Endothelial cell of umbilical vein (primary cell): ENCODE measurements around the gene SPAG17. TPM values are rescaled to one million over a fixed set of nuclear protein-coding genes. Genes with fewer than 3 reads are reported as not detected.

Experiments used
- BruUV-seq: library from RNA; stranded (reverse); fragments of 400-500 nt; replicated peaks from 2 replicates; lab custom pipeline; 2021; lab: Mats Ljungman, UMichigan
- CTCF ChIA-PET: fragments of 300-600, 350-600 bp; sonication (Branson Sonifier 250); formaldehyde crosslinking; loops from one replicate; lab custom pipeline; 2021; ENCODE audit warnings: antibody characterized with exemption, inconsistent platforms; lab: Charles Lee
- POLR2A ChIA-PET: fragments of 300-600, 350-600 bp; sonication (Branson Sonifier 250); formaldehyde crosslinking; loops from one replicate; lab custom pipeline; 2021; ENCODE audit warnings: antibody characterized with exemption, inconsistent platforms; lab: Charles Lee
- DNase-seq: peaks from one replicate; pipeline ENCODE4 v3.0.0-alpha.2; 2011; ENCODE audit warnings: low read depth, low spot score
- FAIRE-seq: peaks from 2 replicates; lab custom pipeline; 2011; peaks lifted over from hg19 to GRCh38; lab: Jason Lieb, UNC
- H2AFZ ChIP-seq: 2 replicates; pipeline ENCODE4 v1.6.0; 2012; ENCODE audit warnings: low read depth, low read length, control low read depth, inconsistent platforms
- H3K27ac ChIP-seq: 2 replicates; pipeline ENCODE4 v1.5.1; 2011; ENCODE audit warnings: low read depth, mild to moderate bottlenecking, control low read depth, low read length, moderate library complexity; ENCODE audit not compliant: insufficient read depth
- H3K27me3 ChIP-seq, 2 experiments: 2 replicates each; pipeline versions ENCODE4 v1.6.0 to v1.6.1; 2011; ENCODE audit warnings: low read length in 2 of 2, mixed read lengths in 1 of 2; ENCODE audit not compliant: control insufficient read depth in 2 of 2, insufficient read depth in 2 of 2
- H3K36me3 ChIP-seq, 2 experiments: 2 replicates in 1 of 2; 3 replicates in 1 of 2; pipeline ENCODE4 v1.5.1; 2011; ENCODE audit warnings: low read length in 2 of 2, mild to moderate bottlenecking in 1 of 2, moderate library complexity in 1 of 2; ENCODE audit not compliant: control insufficient read depth in 2 of 2, insufficient read depth in 2 of 2; ENCODE audit errors: extremely low read depth in 1 of 2
- H3K4me1 ChIP-seq: 3 replicates; pipeline ENCODE4 v1.5.1; 2011; ENCODE audit warnings: mild to moderate bottlenecking, low read length; ENCODE audit not compliant: control insufficient read depth, insufficient read depth; ENCODE audit errors: extremely low read depth
- H3K4me2 ChIP-seq: 2 replicates; pipeline ENCODE4 v1.6.1; 2011; ENCODE audit warnings: low read length, control low read depth, mixed read lengths; ENCODE audit not compliant: insufficient read depth
- H3K4me3 ChIP-seq, 3 experiments: fragments of 200-600 bp in 1 of 3; sonication (generic), shearing (Covaris generic) in 1 of 3; replicated peaks in 1 of 3; 2 replicates each; pipeline ENCODE4 v1.5.1; 2011 to 2016; ENCODE audit warnings: control low read depth in 3 of 3, low read length in 3 of 3, mild to moderate bottlenecking in 2 of 3, inconsistent platforms in 1 of 3, low read depth in 1 of 3, moderate library complexity in 1 of 3; ENCODE audit not compliant: insufficient read depth in 1 of 3
- H3K79me2 ChIP-seq: 2 replicates; pipeline ENCODE4 v1.6.0; 2012; ENCODE audit warnings: low read length, inconsistent platforms; ENCODE audit not compliant: control insufficient read depth, insufficient read depth
- H3K9ac ChIP-seq: replicated peaks from 2 replicates; pipeline ENCODE3; 2011; ENCODE audit warnings: low read length, control low read depth; ENCODE audit not compliant: insufficient read depth; ENCODE audit errors: extremely low read depth
- H3K9me1 ChIP-seq: replicated peaks from 3 replicates; pipeline ENCODE4 v1.6.0; 2011; ENCODE audit warnings: mild to moderate bottlenecking, low read length; ENCODE audit not compliant: control insufficient read depth, insufficient read depth; ENCODE audit errors: extremely low read depth
- H3K9me3 ChIP-seq: replicated peaks from 2 replicates; pipeline ENCODE4 v1.5.1; 2012; ENCODE audit warnings: low read length, inconsistent platforms; ENCODE audit not compliant: control insufficient read depth, insufficient read depth
- H4K20me1 ChIP-seq: replicated peaks from 2 replicates; pipeline ENCODE3; 2011; ENCODE audit warnings: mild to moderate bottlenecking, low read length; ENCODE audit not compliant: control insufficient read depth, insufficient read depth; ENCODE audit errors: extremely low read depth
- EZH2 ChIP-seq: IDR thresholded peaks from 2 replicates; pipeline ENCODE4 v1.6.1; 2012; ENCODE audit warnings: borderline replicate concordance, low read depth, mild to moderate bottlenecking, moderate library complexity, low read length, inconsistent platforms; ENCODE audit not compliant: severe bottlenecking
- FOS ChIP-seq: IDR thresholded peaks from 2 replicates; pipeline ENCODE4 v1.6.1; 2011; ENCODE audit warnings: mild to moderate bottlenecking, low read length, moderate library complexity, borderline replicate concordance; ENCODE audit not compliant: insufficient read depth
- GATA2 ChIP-seq: IDR thresholded peaks from 2 replicates; pipeline ENCODE4 v1.7.0; 2011; ENCODE audit warnings: low read depth, mild to moderate bottlenecking, moderate library complexity, mixed read lengths, low read length; ENCODE audit not compliant: insufficient read length, insufficient read depth
- JUN ChIP-seq: IDR thresholded peaks from 2 replicates; pipeline ENCODE4 v1.6.1; 2011; ENCODE audit warnings: borderline replicate concordance, low read depth; ENCODE audit not compliant: insufficient read length, insufficient read depth
- MYC ChIP-seq: IDR thresholded peaks from one replicate; pipeline ENCODE4 v1.6.1; 2011; ENCODE audit warnings: mild to moderate bottlenecking, low read depth, low read length
- POLR2A ChIP-seq: IDR thresholded peaks from 2 replicates; pipeline ENCODE4 v1.6.1; 2012; ENCODE audit warnings: low read depth, mild to moderate bottlenecking, control low read depth, low read length
- POLR2AphosphoS5 ChIP-seq: IDR thresholded peaks from 2 replicates; pipeline ENCODE4 v1.6.1; 2012; ENCODE audit warnings: low read depth, mild to moderate bottlenecking, control low read depth, low read length, moderate library complexity; ENCODE audit not compliant: insufficient read depth
- dilution Hi-C: fragments of 300-500 bp; cut with MboI; formaldehyde crosslinking; loops from one replicate; pipeline ENCODE4 v1.15.0; 2019; ENCODE audit warnings: low sequenced_read_pairs; ENCODE audit not compliant: extremely low pct_ligation_motif_present
- intact Hi-C: fragments of 100-400 bp; cut with micrococcal nuclease; formaldehyde crosslinking; loops from one replicate; pipeline ENCODE4 v1.10.0; 2022
- polyA plus RNA-seq, 4 experiments: library from polyadenylated mRNA; depleted of rRNA in 3 of 4; stranded (reverse) in 3 of 4; unstranded in 1 of 4; fragments of >200 nt; gene quantifications; 2 replicates each; pipeline versions ENCODE4 v1.2.1 to v1.2.3, GENCODE V29; 2011 to 2012; ENCODE audit warnings: missing spikeins in 1 of 4
- total RNA-seq: library from RNA; stranded (reverse); gene quantifications from 2 replicates; pipeline ENCODE4 v1.2.3, GENCODE V29; 2021
- TF ChIP-seq, protein P1 (sequence below), 2 donors: IDR thresholded peaks; 1 replicate in 1 of 2; 2 replicates in 1 of 2; pipeline ENCODE4 v1.5.1; 2011; ENCODE audit warnings: low read length in 2 of 2, mild to moderate bottlenecking in 2 of 2, moderate library complexity in 2 of 2, control low read depth in 1 of 2, inconsistent platforms in 1 of 2, low read depth in 1 of 2; ENCODE audit not compliant: insufficient read depth in 1 of 2; ENCODE audit errors: extremely low read depth in 1 of 2
- TF ChIP-seq, protein P2 (sequence below): IDR thresholded peaks from 2 replicates; pipeline ENCODE4 v1.6.1; 2011; ENCODE audit not compliant: insufficient read depth, insufficient read length

The SPAG17 gene
- total and polyA plus RNA-seq, 2 donors (not counting 3 experiments of a cell fraction or from before 2014, with no cell fraction given) = not detected

DNA sequence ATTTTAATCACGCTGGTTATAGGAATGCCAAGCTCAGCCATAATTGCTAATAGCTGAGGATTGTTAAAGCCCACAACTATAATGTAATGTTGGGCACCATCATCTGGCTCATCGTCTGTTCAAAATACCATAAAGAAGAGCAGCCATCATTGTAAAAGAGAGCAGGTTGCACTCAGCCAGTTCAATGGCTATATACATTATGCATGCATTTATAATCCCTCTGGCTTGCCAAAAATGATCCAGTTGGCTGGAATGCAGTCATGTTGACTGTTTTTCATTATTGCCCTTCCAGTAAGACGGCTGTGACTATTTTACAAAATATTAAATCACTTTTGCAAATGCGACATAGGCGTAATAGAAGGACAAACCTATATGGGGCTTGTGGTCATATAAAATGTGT lies 85.3 kb downstream of the SPAG17 start:
- CTCF ChIA-PET = no interaction called here
- intact Hi-C loops = no loop called here
- FAIRE-seq (no peak), DNase-seq (no peak)
- H3K27me3 ChIP-seq = no peaks in the 10 kb centered on the region
- H3K36me3 ChIP-seq = no peaks in the 10 kb centered on the region
- H3K4me3 ChIP-seq = no peak overlapping the region
- POLR2A ChIA-PET = no interaction called here
- H2AFZ ChIP-seq = no peak overlapping the region
- BruUV-seq = no TSS peak
- H3K4me2 ChIP-seq = no peak overlapping the region
- no peaks in the 10 kb centered on the region for H4K20me1 ChIP-seq
- no peak for TF ChIP-seq GATA2
- no peak for TF ChIP-seq POLR2A
- TF ChIP-seq FOS = no peak
- TF ChIP-seq EZH2 = no peak
- no peak for TF ChIP-seq POLR2AphosphoS5
- no peaks in the 10 kb centered on the region for H3K9me3 ChIP-seq
- no peak overlapping the region for H3K9ac ChIP-seq
- H3K79me2 ChIP-seq = no peaks in the 10 kb centered on the region
- H3K9me1 ChIP-seq = no peaks in the 10 kb centered on the region
- no peak overlapping the region for H3K27ac ChIP-seq
- no peaks in the 10 kb centered on the region for H3K4me1 ChIP-seq
- dilution Hi-C loops = no loop called here

DNA sequence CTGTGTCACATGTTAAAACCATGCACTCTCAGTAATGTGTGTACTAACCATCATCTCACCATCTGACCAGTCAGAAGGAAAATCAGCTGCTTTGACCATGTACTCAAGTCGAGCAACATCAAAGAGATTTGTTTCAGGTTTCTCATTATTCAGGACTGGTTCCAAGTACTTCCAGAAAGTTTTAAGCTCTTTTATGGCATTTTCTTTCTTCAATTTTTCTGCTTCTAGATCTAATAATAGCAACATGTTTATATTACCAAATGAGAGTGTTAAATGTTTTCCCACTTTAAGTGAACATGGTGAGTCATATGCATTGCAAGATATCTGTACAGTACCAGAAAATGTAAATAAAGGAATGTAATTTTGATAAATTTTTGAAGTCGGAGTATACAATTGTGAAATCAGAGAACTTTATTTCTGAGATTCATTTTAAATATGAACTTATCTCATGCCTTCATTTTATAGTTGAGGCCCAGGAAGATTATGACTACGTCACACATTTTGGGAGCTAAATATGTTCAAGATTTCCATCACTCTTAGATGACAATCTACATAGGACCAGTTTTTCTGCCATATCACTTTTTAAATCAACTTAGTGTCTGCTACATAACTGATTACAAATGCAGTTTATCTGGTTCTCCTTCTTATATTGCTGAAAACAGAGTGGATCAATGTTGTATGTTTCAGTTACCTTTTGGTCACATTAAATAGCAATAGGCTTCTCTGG lies 87.2 kb downstream of the SPAG17 start:
- FAIRE-seq = no peak
- CTCF ChIA-PET = no interaction called here
- no peaks in the 10 kb centered on the region for H3K9me1 ChIP-seq
- no peak overlapping the region for H3K4me2 ChIP-seq
- H3K9me3 ChIP-seq = no peaks in the 10 kb centered on the region
- TF ChIP-seq, protein P1, sequence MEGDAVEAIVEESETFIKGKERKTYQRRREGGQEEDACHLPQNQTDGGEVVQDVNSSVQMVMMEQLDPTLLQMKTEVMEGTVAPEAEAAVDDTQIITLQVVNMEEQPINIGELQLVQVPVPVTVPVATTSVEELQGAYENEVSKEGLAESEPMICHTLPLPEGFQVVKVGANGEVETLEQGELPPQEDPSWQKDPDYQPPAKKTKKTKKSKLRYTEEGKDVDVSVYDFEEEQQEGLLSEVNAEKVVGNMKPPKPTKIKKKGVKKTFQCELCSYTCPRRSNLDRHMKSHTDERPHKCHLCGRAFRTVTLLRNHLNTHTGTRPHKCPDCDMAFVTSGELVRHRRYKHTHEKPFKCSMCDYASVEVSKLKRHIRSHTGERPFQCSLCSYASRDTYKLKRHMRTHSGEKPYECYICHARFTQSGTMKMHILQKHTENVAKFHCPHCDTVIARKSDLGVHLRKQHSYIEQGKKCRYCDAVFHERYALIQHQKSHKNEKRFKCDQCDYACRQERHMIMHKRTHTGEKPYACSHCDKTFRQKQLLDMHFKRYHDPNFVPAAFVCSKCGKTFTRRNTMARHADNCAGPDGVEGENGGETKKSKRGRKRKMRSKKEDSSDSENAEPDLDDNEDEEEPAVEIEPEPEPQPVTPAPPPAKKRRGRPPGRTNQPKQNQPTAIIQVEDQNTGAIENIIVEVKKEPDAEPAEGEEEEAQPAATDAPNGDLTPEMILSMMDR (IDR thresholded peaks at IDR 0.05; ENCODE audit: extremely low read depth in 1 of 2, insufficient read depth in 1 of 2, low read depth in 1 of 2, low read length in 2 of 2) = no peak
- no peak for TF ChIP-seq FOS
- TF ChIP-seq POLR2AphosphoS5 = no peak
- no peak for TF ChIP-seq MYC
- TF ChIP-seq GATA2 = no peak
- TF ChIP-seq JUN = no peak
- TF ChIP-seq, protein P2, sequence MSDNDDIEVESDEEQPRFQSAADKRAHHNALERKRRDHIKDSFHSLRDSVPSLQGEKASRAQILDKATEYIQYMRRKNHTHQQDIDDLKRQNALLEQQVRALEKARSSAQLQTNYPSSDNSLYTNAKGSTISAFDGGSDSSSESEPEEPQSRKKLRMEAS = no peak
- TF ChIP-seq POLR2A = no peak
- TF ChIP-seq EZH2 = no peak
- no peak for DNase-seq
- H3K79me2 ChIP-seq = no peaks in the 10 kb centered on the region
- dilution Hi-C loops = no loop called here
- H3K36me3 ChIP-seq = no peaks in the 10 kb centered on the region
- no peaks in the 10 kb centered on the region for H3K27me3 ChIP-seq
- H2AFZ ChIP-seq = no peak overlapping the region
- no peak overlapping the region for H3K9ac ChIP-seq
- no peak overlapping the region for H3K4me3 ChIP-seq
- POLR2A ChIA-PET = no interaction called here
- H3K4me1 ChIP-seq = no peaks in the 10 kb centered on the region
- BruUV-seq = no TSS peak
- no peaks in the 10 kb centered on the region for H4K20me1 ChIP-seq
- intact Hi-C loops = no loop called here
- H3K27ac ChIP-seq = no peak overlapping the region
